Esophagus (tissue), 2 donors: Measurements from ENCODE around the gene OXCT1. TPM values are rescaled to one million over a fixed set of nuclear protein-coding genes. Genes with fewer than 3 reads are reported as not detected.

Source experiments
- H3K27ac ChIP-seq, 2 donors: one replicate each; pipeline ENCODE4 v1.5.1; 2013; ENCODE audit warnings: low read depth in 2 of 2, mild to moderate bottlenecking in 2 of 2, inconsistent platforms in 1 of 2, low read length in 1 of 2, moderate library complexity in 1 of 2
- H3K27me3 ChIP-seq, 2 donors: one replicate each; pipeline ENCODE4 v1.6.1; 2013; ENCODE audit warnings: low read length in 2 of 2, control low read depth in 1 of 2, mild to moderate bottlenecking in 1 of 2; ENCODE audit not compliant: insufficient read depth in 2 of 2, control insufficient read depth in 1 of 2
- H3K36me3 ChIP-seq, 2 donors: one replicate each; pipeline ENCODE4 v1.6.1; 2013; ENCODE audit warnings: low read length in 1 of 2; ENCODE audit not compliant: control insufficient read depth in 2 of 2, insufficient read depth in 2 of 2
- H3K4me1 ChIP-seq, 2 donors: one replicate each; pipeline ENCODE4 v1.6.1; 2013; ENCODE audit warnings: low read length in 1 of 2; ENCODE audit not compliant: control insufficient read depth in 2 of 2, insufficient read depth in 2 of 2
- H3K4me3 ChIP-seq, 2 donors: one replicate each; pipeline ENCODE4 v1.5.1; 2013; ENCODE audit warnings: low read length in 2 of 2, mild to moderate bottlenecking in 2 of 2, low read depth in 1 of 2, moderate library complexity in 1 of 2
- H3K9me3 ChIP-seq, 2 donors: one replicate each; pipeline ENCODE4 v1.6.1; 2013; ENCODE audit warnings: mild to moderate bottlenecking in 2 of 2, low read depth in 1 of 2, low read length in 1 of 2, moderate library complexity in 1 of 2; ENCODE audit not compliant: control insufficient read depth in 2 of 2, insufficient read depth in 1 of 2
- WGBS, 2 donors: extraction: QIAGEN DNeasy Blood & Tissue Kit; methylation state at CpG; one replicate each; pipeline ENCODE4 v1.1.7; 2013; 5-methylcytosine and 5-hydroxymethylcytosine counted together
- polyA plus RNA-seq, 2 donors: library from polyadenylated mRNA; stranded (reverse); fragments of 200-250 nt; gene quantifications; one replicate each; pipeline ENCODE4 v1.2.3, GENCODE V29; 2013
- donor health status: healthy with polysubstance abuse.
- donor health status: Bipolar disorder and iron deficiency.

The OXCT1 gene
- polyA plus RNA-seq, 2 donors: 11.4 to 28.6 TPM

- H3K4me3 ChIP-seq: no peak overlapping the region
- no peaks in the 10 kb centered on the region for H3K36me3 ChIP-seq
- no peaks in the 10 kb centered on the region for H3K9me3 ChIP-seq
- H3K27me3 ChIP-seq: no peaks in the 10 kb centered on the region
- no peaks in the 10 kb centered on the region for H3K4me1 ChIP-seq
- no peak overlapping the region for H3K27ac ChIP-seq
Measured at GRCh38 chr5:41892031-41892430, 21.8 kb upstream of the OXCT1 start.

- no peaks in the 10 kb centered on the region for H3K9me3 ChIP-seq
- H3K36me3 ChIP-seq: no peaks in the 10 kb centered on the region
- WGBS, 2 donors: 53 to 72% methylated on average over 2 of the region's 2 CpGs
Measured at GRCh38 chr5:41891066-41891707, 21.0 kb upstream of the OXCT1 start.

GRCh38 chr5:41885286-41885685, 15.1 kb upstream of the OXCT1 start:
- Histone ChIP-seq H3K27me3 (no peaks in the 10 kb centered on the region), H3K4me1 (no peaks in the 10 kb centered on the region), H3K27ac (no peak overlapping the region), H3K9me3 (no peaks in the 10 kb centered on the region), H3K36me3 (no peaks in the 10 kb centered on the region), H3K4me3 (no peak overlapping the region)

More at GRCh38 chr5:41891066-41891707, 21.0 kb upstream of the OXCT1 start:
- Histone ChIP-seq H3K4me3 (no peak overlapping the region), H3K27me3 (no peaks in the 10 kb centered on the region), H3K27ac (no peak overlapping the region), H3K4me1 (no peaks in the 10 kb centered on the region)

GRCh38 chr5:41883936-41884335, 13.7 kb upstream of the OXCT1 start:
- no peaks in the 10 kb centered on the region for H3K27me3 ChIP-seq
- H3K36me3 ChIP-seq: no peaks in the 10 kb centered on the region
- WGBS, 2 donors: 91 to 92% methylated on average over 2 of the region's 2 CpGs

GRCh38 chr5:41883243-41883642, 13.0 kb upstream of the OXCT1 start:
- 80 to 84% methylated on average over 3 of the region's 3 CpGs for WGBS, 2 donors
- H3K4me3 ChIP-seq: no peak overlapping the region
- no peaks in the 10 kb centered on the region for H3K27me3 ChIP-seq
- no peaks in the 10 kb centered on the region for H3K9me3 ChIP-seq
- H3K4me1 ChIP-seq: no peaks in the 10 kb centered on the region
- H3K36me3 ChIP-seq: no peaks in the 10 kb centered on the region
- no peak overlapping the region for H3K27ac ChIP-seq

More at GRCh38 chr5:41883936-41884335, 13.7 kb upstream of the OXCT1 start:
- no peaks in the 10 kb centered on the region for H3K4me1 ChIP-seq
- no peaks in the 10 kb centered on the region for H3K9me3 ChIP-seq
- no peak overlapping the region for H3K4me3 ChIP-seq
- H3K27ac ChIP-seq: no peak overlapping the region

GRCh38 chr5:41882765-41883164, 12.5 kb upstream of the OXCT1 start:
- H3K27me3 ChIP-seq: no peaks in the 10 kb centered on the region
- no peak overlapping the region for H3K4me3 ChIP-seq
- H3K36me3 ChIP-seq: no peaks in the 10 kb centered on the region
- H3K9me3 ChIP-seq: no peaks in the 10 kb centered on the region
- no peak overlapping the region for H3K27ac ChIP-seq
- no peaks in the 10 kb centered on the region for H3K4me1 ChIP-seq
- 60 to 61% methylated on average over 5 of the region's 5 CpGs for WGBS, 2 donors

GRCh38 chr5:41878643-41879478, 8.6 kb upstream of the OXCT1 start:
- Histone ChIP-seq H3K27ac (no peak overlapping the region), H3K27me3 (no peaks in the 10 kb centered on the region), H3K9me3 (no peaks in the 10 kb centered on the region), H3K36me3 (no peaks in the 10 kb centered on the region), H3K4me3 (no peak overlapping the region), H3K4me1 (no peaks in the 10 kb centered on the region)
- WGBS, 2 donors: 68 to 79% methylated on average over 3 of the region's 3 CpGs

GRCh38 chr5:41878173-41878572, 7.9 kb upstream of the OXCT1 start:
- Histone ChIP-seq H3K36me3 (no peaks in the 10 kb centered on the region), H3K9me3 (no peaks in the 10 kb centered on the region)
- 71 to 75% methylated on average over 2 of the region's 2 CpGs for WGBS, 2 donors

GRCh38 chr5:41877408-41877807, 7.2 kb upstream of the OXCT1 start:
- WGBS, 2 donors: 97 to 98% methylated on average over 1 of the region's 1 CpG
- Histone ChIP-seq H3K4me3 (no peak overlapping the region), H3K9me3 (no peaks in the 10 kb centered on the region), H3K36me3 (no peaks in the 10 kb centered on the region), H3K27ac (no peak overlapping the region), H3K4me1 (no peaks in the 10 kb centered on the region), H3K27me3 (no peaks in the 10 kb centered on the region)

More at GRCh38 chr5:41878173-41878572, 7.9 kb upstream of the OXCT1 start:
- Histone ChIP-seq H3K27ac (no peak overlapping the region), H3K4me3 (no peak overlapping the region), H3K4me1 (no peaks in the 10 kb centered on the region), H3K27me3 (no peaks in the 10 kb centered on the region)

GRCh38 chr5:41876678-41877077, 6.5 kb upstream of the OXCT1 start:
- Histone ChIP-seq H3K27me3 (no peaks in the 10 kb centered on the region), H3K4me3 (no peak overlapping the region), H3K9me3 (no peaks in the 10 kb centered on the region), H3K27ac (no peak overlapping the region), H3K36me3 (no peaks in the 10 kb centered on the region), H3K4me1 (no peaks in the 10 kb centered on the region)
- 56 to 76% methylated on average over 2 of the region's 2 CpGs for WGBS, 2 donors
